Dermis microvascular lymphatic vessel endothelial cell (primary cell): ENCODE data around the gene DCDC2C. TPM values are rescaled to one million over a fixed set of nuclear protein-coding genes. Genes with fewer than 3 reads are reported as not detected.

ENCODE experiments used
- DNase-seq, 2 donors: peaks; one replicate each; pipeline versions ENCODE4 v3.0.0 to v3.0.0-alpha.2; 2010; ENCODE audit warnings: low read depth in 2 of 2
- total RNA-seq: library from RNA; depleted of rRNA; stranded (reverse); fragments of >200 nt; gene quantifications from 2 replicates; pipeline ENCODE4 v1.2.1, GENCODE V29; 2014

The DCDC2C gene
- total RNA-seq, 1 donor from 2014 or later, result 0.13 TPM

DNA sequence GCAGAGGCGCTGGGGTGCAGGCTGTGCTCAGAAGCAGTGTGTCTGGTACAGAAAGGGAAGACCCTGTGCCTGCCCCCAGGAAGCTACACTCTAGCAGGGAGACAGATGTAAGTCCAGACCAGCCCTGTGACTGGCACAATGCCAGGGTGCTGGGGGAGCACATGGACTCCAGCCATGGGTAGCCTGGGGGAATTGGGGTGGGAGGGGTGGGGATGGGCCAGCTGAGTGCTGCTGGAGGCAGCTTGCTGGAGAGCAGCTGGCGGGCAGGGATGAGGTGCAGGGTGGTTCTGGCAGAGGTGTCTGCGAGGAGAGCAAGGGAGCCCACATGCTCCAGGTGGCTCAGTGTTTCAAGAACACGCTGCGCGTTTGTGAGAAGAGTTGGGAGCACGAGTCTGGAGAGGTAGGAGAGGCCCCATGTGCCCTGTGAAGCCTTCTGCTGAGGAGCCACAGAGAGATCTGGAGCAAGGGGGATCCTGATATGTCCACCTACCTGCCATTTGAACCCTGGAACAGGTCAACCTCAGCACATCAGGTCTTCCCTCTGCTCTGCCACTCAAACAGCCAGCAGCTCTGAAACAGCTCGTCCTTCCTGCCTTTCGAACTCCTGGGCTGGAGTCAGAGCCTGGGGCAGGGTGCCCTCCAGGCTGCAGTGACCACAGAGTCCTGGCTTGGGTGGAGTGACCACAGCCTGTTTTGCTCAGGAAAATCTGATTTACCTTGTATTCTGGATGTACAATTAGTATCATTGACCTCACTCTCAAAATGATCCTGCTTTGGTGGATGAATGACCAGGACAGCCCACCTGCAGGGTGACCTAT lies 30.3 kb upstream of the DCDC2C start:
- DNase-seq, result no peak

- no peak for DNase-seq
These were observed 29.1 kb upstream of the DCDC2C start for GRCh38 chr2:3674066-3674845.

GRCh38 chr2:3675687-3676086 lies 27.7 kb upstream of the DCDC2C start:
- no peak for DNase-seq

- no peak for DNase-seq
These were observed 25.9 kb upstream of the DCDC2C start for GRCh38 chr2:3677436-3677835.

- no peak for DNase-seq
These were observed 25.2 kb upstream of the DCDC2C start for GRCh38 chr2:3678212-3678611.

- DNase-seq, result no peak
These were observed 24.2 kb upstream of the DCDC2C start for GRCh38 chr2:3679180-3679579.

DNA sequence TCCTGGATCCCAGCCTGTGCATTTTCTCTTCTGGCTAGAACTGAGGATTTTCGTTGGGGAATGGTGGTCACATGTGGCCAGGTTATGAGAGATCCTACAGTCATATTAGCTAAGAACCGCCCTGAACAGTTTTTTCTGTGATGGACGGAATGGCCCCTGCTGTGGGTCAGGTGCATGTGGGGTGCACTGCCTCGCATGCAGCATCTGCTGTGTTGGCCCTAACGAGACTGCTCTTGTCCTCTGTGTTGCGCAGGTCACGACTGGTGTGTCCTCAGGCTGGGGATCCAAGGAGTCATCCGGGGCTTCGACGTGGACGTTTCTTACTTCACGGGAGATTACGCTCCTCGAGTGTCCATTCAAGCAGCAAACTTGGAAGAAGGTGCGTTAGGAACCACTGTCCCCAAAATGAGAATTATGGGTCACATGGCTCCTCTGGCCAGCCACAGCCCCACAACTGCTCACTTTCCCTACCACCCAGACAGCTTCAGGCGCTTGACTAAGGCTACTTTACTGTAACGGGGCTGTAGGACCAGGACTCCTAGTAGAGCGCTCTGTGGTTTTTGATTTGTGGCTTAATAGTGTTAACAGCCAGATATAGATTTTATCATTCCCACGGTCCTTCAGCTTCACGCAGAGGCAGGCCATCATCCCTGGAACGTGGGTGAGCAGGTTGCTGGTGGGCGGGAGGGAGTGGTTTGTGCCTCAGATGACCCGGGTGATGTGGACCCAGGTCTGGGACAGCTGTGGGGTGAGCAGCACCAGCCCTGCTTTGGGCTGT lies 23.6 kb upstream of the DCDC2C start:
- no peak for DNase-seq

- no peak for DNase-seq
These were observed 22.6 kb upstream of the DCDC2C start for GRCh38 chr2:3680548-3681345.

- DNase-seq, result no peak
These were observed 21.8 kb upstream of the DCDC2C start for GRCh38 chr2:3681625-3682024.

GRCh38 chr2:3682811-3683210 lies 20.6 kb upstream of the DCDC2C start:
- no peak for DNase-seq

DNA sequence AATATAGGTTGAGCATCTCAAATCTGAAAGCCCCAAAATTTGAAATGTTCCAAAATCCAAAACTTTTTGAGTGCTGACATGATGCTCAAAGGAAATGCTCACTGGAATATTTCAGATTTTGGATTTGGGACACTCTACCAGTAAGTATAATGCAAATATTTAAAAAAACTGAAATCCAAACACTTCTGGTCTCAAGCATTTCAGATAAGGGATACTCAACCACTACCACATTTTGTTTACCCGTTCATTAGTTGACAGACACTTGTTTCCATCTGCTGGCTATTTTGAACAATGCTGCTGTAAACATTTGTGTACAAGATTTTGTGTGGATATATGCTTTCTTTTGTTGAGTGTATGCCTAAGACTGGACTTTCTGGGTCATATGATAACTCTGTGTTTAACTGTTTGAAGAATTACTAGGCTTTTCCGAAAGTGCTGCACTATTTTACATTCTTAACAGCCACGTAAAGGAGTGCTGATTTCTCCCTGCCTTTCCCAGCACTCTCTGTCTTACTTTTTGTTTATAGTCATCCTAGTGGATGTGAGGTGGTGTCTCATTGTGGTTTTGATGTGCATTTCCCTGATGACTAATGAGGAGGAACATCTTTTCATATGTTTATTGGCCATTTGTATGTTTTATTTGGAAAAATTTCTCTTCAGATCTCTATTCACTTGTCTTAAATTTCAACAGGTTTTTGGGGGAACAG lies 19.5 kb upstream of the DCDC2C start:
- DNase-seq, result no peak

DNA sequence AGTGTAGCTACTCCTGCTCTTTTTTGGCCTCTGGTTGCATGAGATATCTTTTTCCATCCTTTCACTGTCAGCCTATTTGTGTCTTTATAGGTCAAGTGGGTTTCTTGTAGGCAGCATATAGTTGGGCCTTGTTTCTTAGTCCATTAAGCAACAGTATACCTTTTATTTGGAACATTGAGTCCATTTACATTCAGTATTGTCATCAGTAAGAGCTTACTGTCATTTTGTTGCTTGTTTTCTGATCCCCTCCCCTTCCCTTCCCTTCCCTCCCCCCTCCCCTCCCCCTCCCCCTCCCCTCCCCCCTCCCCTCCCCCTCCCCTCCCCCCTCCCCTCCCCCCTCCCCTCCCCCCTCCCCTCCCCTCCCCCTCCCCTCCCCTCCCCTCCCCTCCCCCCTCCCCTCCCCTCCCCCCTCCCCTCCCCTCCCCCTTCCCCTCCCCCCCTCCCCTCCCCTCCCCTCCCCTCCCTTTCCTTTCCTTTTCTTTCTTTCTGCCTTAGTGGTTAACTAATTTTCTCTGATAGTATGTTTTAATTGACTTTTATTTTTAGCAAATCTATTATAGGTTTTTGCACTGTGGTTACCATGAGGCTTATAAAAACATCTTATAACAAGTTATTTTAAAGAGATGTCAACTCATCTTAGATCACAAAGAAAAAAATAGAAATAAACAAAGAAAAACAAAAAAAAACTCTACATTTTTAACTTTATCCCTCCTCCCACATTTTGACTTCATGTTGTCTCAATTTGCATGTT lies 13.2 kb upstream of the DCDC2C start:
- DNase-seq, result no peak

GRCh38 chr2:3692375-3692774 lies 11.0 kb upstream of the DCDC2C start:
- DNase-seq, result peak; percentile 18 to 43

DNA sequence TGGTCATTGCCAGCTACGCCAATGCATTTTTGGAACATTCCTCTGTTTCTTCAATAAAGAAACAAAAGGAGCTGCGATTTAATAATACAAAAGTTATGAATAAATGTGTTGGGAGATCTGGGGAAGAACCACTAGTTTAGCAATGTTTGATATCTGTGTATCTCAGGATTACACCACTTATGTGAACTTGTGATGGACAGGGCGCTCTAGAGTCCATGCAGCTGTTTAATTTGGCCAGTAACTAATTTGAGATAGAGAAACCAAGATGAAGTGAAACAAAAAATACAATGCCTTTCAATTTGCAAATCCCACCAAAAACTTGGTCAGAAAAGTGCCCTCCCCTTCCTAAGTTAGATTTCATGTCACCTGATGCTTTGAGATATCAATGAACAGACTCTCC lies 6.8 kb upstream of the DCDC2C start:
- DNase-seq, result no peak

DNA sequence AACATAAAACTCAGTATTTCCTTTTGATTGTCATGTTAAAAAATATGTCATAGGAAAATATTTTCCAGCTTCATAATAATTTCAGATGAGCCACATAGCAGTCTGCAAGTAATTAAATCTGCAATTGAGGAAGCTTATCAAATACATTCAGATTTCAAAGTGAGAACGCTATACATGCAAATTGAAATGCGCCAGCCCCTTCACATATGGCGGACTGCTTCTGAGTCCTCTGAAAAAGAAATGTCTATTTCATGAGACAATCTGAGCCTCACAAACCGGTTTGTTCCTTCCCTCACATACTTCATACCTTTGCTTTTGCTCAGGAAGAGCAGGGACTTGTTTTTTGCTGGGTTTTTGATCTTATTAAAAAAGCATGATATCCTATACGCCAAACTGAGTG lies 2.3 kb upstream of the DCDC2C start:
- no peak for DNase-seq

- no peak for DNase-seq
These were observed 481 bp downstream of the DCDC2C start for GRCh38 chr2:3703757-3704355.

- DNase-seq, result no peak
These were observed 1.3 kb downstream of the DCDC2C start for GRCh38 chr2:3704692-3705091.

DNA sequence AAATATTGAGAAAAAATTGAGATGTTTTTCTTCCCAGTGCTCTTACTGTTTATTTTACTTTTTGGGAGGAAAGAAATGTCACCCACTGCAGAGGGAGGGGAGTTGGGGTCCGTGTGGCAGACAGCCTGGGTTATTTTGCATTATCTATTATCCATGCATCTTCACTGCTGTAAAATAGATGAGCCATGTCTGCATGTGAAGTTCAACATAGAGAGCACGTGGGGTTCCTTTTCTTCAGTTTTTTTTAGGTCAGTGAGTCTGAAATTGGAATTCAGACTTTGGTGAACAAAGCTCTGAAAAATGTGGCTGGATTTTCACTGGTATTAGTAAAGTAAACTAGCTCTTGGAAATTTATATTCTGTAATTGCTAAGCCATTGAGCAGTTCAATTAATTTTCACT lies 2.4 kb downstream of the DCDC2C start:
- DNase-seq, result no peak

DNA sequence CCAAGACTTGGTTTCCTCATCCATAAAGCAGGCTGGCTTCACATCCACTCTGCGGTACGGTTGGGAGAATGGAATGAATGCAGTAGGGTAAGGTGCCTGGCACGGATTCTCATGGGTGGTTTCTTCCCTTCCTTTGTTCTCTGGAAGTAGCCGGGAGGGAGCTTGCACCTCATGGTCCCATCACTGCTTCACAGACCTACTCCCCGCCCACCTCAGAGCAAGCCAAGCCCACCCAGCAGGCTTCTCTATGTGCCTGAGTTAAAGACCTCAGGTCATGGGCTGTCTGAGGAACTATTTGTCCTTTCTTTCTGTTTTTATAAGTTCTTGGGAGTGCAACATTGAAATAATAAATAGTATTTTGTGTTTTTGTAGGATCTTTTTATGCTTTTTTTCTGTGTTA lies 3.5 kb downstream of the DCDC2C start:
- no peak for DNase-seq

DNA sequence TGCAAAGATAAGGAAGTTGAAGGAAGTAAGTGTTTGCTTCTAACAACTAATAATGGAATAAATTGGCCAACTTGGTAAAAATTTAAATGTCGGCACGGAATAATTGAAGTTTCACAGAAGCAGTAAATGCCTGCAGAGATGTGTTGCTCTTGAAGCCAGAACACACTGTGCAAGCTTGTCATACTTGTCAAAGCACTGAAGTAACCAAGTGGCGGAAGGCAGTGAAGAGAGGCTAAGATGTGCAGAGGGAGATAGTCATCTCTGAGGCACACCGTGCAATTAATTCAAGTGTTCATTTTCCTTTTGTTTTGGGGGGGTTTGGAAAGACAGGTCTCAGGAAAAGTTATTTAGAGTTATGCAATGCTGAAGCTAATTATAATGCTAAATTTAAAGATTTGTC lies 5.2 kb downstream of the DCDC2C start:
- no peak for DNase-seq
